H1 (cell line): ENCODE results near the gene PKN1. TPM values are rescaled to one million over a fixed set of nuclear protein-coding genes. Genes with fewer than 3 reads are reported as not detected.

Experiments
- GABPA ChIP-seq: IDR thresholded peaks from 2 replicates; pipeline ENCODE4 v1.6.1; 2011; ENCODE audit warnings: mild to moderate bottlenecking, low read length, moderate library complexity, borderline replicate concordance; ENCODE audit not compliant: insufficient read depth
- SAP30 ChIP-seq: fragments of 300-600 bp; sonication (generic); IDR thresholded peaks from 2 replicates; pipeline ENCODE4 v1.7.1; 2012; ENCODE audit warnings: low read length, moderate library complexity, mild to moderate bottlenecking, inconsistent platforms; ENCODE audit not compliant: insufficient read depth, insufficient replicate concordance
- SIX5 ChIP-seq: IDR thresholded peaks from 2 replicates; pipeline ENCODE4 v1.6.1; 2011; ENCODE audit warnings: mild to moderate bottlenecking, low read depth, low read length
- TCF12 ChIP-seq: IDR thresholded peaks from 2 replicates; pipeline ENCODE4 v1.6.1; 2011; ENCODE audit warnings: low read depth, mild to moderate bottlenecking, low read length
- ZNF274 ChIP-seq: IDR thresholded peaks from 2 replicates; pipeline ENCODE4 v1.7.0; 2012; ENCODE audit warnings: low read length, borderline replicate concordance; ENCODE audit errors: extremely low read depth
- polyA plus RNA-seq, 7 experiments: library from polyadenylated mRNA; depleted of rRNA in 3 of 7; stranded (reverse) in 5 of 7; unstranded in 2 of 7; fragments of >200 nt in 5 of 7; fragments of 200-250 nt in 2 of 7; gene quantifications; 1 replicate in 5 of 7; 2 replicates in 1 of 7; 4 replicates in 1 of 7; pipeline versions ENCODE4 v1.2.1 to v1.2.3, GENCODE V29; 2011 to 2013; ENCODE audit warnings: missing spikeins in 2 of 7, mixed read lengths in 2 of 7
- total RNA-seq: library from RNA; stranded (reverse); fragmentation: NEBNext Ultra II Directional; extraction: Animal tissue kit (Norgen Biotek cat#: 25700); gene quantifications from 2 replicates; pipeline ENCODE4 v1.2.1, GENCODE V29; 2021
- TF ChIP-seq, protein P1 (sequence below): IDR thresholded peaks from 2 replicates; pipeline ENCODE4 v1.6.1; 2012; ENCODE audit warnings: inconsistent platforms

PKN1 gene
- total and polyA plus RNA-seq, 2 of the 8 experiments (the other 6 are each of a cell fraction or from before 2014, with no cell fraction given), result 65.2 to 162 TPM

DNA sequence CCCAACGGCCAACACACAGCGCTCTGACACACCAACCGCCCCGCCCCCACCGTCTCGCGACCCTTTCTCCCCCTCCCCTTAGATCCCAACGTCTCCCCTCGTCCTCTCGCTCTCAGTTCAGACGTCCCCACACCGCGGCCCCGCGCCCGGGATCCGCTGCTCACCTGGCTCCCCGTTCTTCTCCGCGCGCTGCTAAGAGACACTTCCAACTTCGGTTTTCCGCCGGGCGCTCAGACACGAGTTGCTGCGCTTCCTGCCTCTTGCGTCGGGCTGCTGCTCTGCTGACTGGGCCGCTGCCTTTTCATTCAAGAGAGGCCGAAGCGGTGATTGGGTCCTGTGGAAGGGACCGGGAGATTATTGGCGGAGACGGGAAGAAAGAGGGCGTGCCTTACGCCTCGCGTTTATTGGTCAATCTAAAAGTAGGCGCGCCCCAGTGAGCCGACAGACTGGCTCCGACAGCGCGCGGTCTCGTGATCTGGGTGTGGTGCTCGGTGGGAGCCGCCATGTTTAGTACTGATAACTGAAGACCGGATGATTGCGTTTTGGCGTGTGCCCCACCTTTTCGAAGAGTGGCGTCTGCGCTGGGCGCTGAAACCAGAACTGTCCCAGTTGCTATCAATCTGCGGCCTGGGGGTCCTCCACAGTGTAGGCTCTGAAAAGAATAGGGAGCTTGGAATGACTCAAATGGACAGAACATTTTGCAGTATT is 13.8 kb upstream of the PKN1 start, which contains the start of gene DDX39A (continued):
- TF ChIP-seq SAP30 (no peak), SIX5 (no peak), ZNF274 (no peak), GABPA (0 out of 2 replicates have a peak, but pooled peaks have one; percentile 20), TCF12 (no peak)
- TF ChIP-seq, protein P1, sequence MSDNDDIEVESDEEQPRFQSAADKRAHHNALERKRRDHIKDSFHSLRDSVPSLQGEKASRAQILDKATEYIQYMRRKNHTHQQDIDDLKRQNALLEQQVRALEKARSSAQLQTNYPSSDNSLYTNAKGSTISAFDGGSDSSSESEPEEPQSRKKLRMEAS, result peak; percentile 85
